ENCODE measurements around the gene NADK2. TPM values are rescaled to one million over a fixed set of nuclear protein-coding genes. Genes with fewer than 3 reads are reported as not detected.
A peak's percentile ranks its signal among the peaks of the same experiment; 100 is the strongest.

The NADK2 gene
- total and polyA plus RNA-seq, 4 donors = 73.6 to 178 (median 88.0) TPM

- Histone ChIP-seq H3K4me3 (ENCODE audit: low read depth in 1 of 3, low read length in 3 of 3) (no peak overlapping the region), H3K36me3 (ENCODE audit: control insufficient read depth in 4 of 4, insufficient read depth in 3 of 4, low read depth in 1 of 4, low read length in 3 of 4) (no peaks in the 10 kb centered on the region), H3K4me1 (ENCODE audit: control insufficient read depth in 4 of 4, insufficient read depth in 4 of 4, low read length in 3 of 4) (peaks cover 4 to 40% (median 38%) of the 10 kb centered on the region in 4 donors), H3K27me3 (ENCODE audit: control insufficient read depth in 4 of 4, insufficient read depth in 4 of 4, low read length in 3 of 4) (no peaks in the 10 kb centered on the region), H3K9me3 (ENCODE audit: control insufficient read depth in 4 of 4, low read length in 3 of 4) (no peaks in the 10 kb centered on the region), H3K9ac (ENCODE audit: low read depth in 1 of 2, low read length in 2 of 2) (no peak overlapping the region), H3K27ac (ENCODE audit: low read depth in 1 of 2, low read length in 2 of 2) (peak overlapping the region in 1 of 2 donors; percentile 9)
- TF ChIP-seq HNF4A (conservative IDR thresholded peaks at IDR 0.05) (no peak), GABPA (IDR thresholded peaks at IDR 0.05 in 1 of 2, conservative IDR thresholded peaks at IDR 0.05 in 1 of 2) (no peak), JUND (IDR thresholded peaks at IDR 0.05) (no peak), REST (IDR thresholded peaks at IDR 0.05) (no peak), RXRA (IDR thresholded peaks at IDR 0.05) (no peak), TAF1 (conservative IDR thresholded peaks at IDR 0.05) (no peak)
- WGBS = 61% methylated on average over 3 of the region's 3 CpGs
- no peak for DNase-seq (ENCODE audit: low spot score)
These were observed 28.4 kb upstream of the NADK2 start for GRCh38 chr5:36270175-36270574.

- no peak for DNase-seq (ENCODE audit: low spot score)
- Histone ChIP-seq H3K9ac (ENCODE audit: low read depth in 1 of 2, low read length in 2 of 2) (no peak overlapping the region), H3K4me3 (ENCODE audit: low read depth in 1 of 3, low read length in 3 of 3) (no peak overlapping the region), H3K4me1 (ENCODE audit: control insufficient read depth in 4 of 4, insufficient read depth in 4 of 4, low read length in 3 of 4) (peaks cover 4 to 40% (median 35%) of the 10 kb centered on the region in 4 donors), H3K9me3 (ENCODE audit: control insufficient read depth in 4 of 4, low read length in 3 of 4) (no peaks in the 10 kb centered on the region), H3K27me3 (ENCODE audit: control insufficient read depth in 4 of 4, insufficient read depth in 4 of 4, low read length in 3 of 4) (no peaks in the 10 kb centered on the region), H3K27ac (ENCODE audit: low read depth in 1 of 2, low read length in 2 of 2) (no peak overlapping the region), H3K36me3 (ENCODE audit: control insufficient read depth in 4 of 4, insufficient read depth in 3 of 4, low read depth in 1 of 4, low read length in 3 of 4) (no peaks in the 10 kb centered on the region)
- TF ChIP-seq HNF4A (conservative IDR thresholded peaks at IDR 0.05) = no peak
- no peak for TF ChIP-seq ZBTB33 (IDR thresholded peaks at IDR 0.05)
- no peak for TF ChIP-seq CTCF (IDR thresholded peaks at IDR 0.05; ENCODE audit: low read depth, low read length, missing input control)
These were observed 27.8 kb upstream of the NADK2 start for GRCh38 chr5:36269478-36269877.

- H3K4me3 ChIP-seq (ENCODE audit: low read depth in 1 of 3, low read length in 3 of 3) = no peak overlapping the region
- no peaks in the 10 kb centered on the region for H3K27me3 ChIP-seq (ENCODE audit: control insufficient read depth in 4 of 4, insufficient read depth in 4 of 4, low read length in 3 of 4)
- 97% methylated on average over 3 of the region's 3 CpGs for WGBS
- H3K4me1 ChIP-seq (ENCODE audit: control insufficient read depth in 4 of 4, insufficient read depth in 4 of 4, low read length in 3 of 4) = peaks cover 4 to 27% (median 26%) of the 10 kb centered on the region in 4 donors
- H3K9ac ChIP-seq (ENCODE audit: low read depth in 1 of 2, low read length in 2 of 2) = no peak overlapping the region
- no peak for DNase-seq (ENCODE audit: low spot score)
- H3K36me3 ChIP-seq (ENCODE audit: control insufficient read depth in 4 of 4, insufficient read depth in 3 of 4, low read depth in 1 of 4, low read length in 3 of 4) = no peaks in the 10 kb centered on the region
- no peak overlapping the region for H3K27ac ChIP-seq (ENCODE audit: low read depth in 1 of 2, low read length in 2 of 2)
- no peaks in the 10 kb centered on the region for H3K9me3 ChIP-seq (ENCODE audit: control insufficient read depth in 4 of 4, low read length in 3 of 4)
- TF ChIP-seq SP1 (IDR thresholded peaks at IDR 0.05) = no peak
- TF ChIP-seq MAX (IDR thresholded peaks at IDR 0.05) = no peak
- no peak for TF ChIP-seq HNF4G (IDR thresholded peaks at IDR 0.05)
- no peak for TF ChIP-seq JUND (IDR thresholded peaks at IDR 0.05)
- no peak for TF ChIP-seq GABPA (IDR thresholded peaks at IDR 0.05 in 1 of 2, conservative IDR thresholded peaks at IDR 0.05 in 1 of 2)
- no peak for TF ChIP-seq ATF3 (IDR thresholded peaks at IDR 0.05)
- TF ChIP-seq ZBTB33 (IDR thresholded peaks at IDR 0.05) = no peak
- TF ChIP-seq RAD21 (IDR thresholded peaks at IDR 0.05) = no peak
- no peak for TF ChIP-seq YY1 (IDR thresholded peaks at IDR 0.05)
- TF ChIP-seq TAF1 (conservative IDR thresholded peaks at IDR 0.05) = no peak
- TF ChIP-seq CTCF (IDR thresholded peaks at IDR 0.05; ENCODE audit: low read depth, low read length, missing input control) = no peak
- no peak for TF ChIP-seq EGR1 (IDR thresholded peaks at IDR 0.05; ENCODE audit: low read depth in 2 of 2)
These were observed 26.2 kb upstream of the NADK2 start for GRCh38 chr5:36267905-36268304.
